Keratinocyte (primary cell): ENCODE results near the gene TLR1. TPM values are rescaled to one million over a fixed set of nuclear protein-coding genes. Genes with fewer than 3 reads are reported as not detected.

Experiments used
- DNase-seq: peaks from one replicate; pipeline ENCODE4 v3.0.0-alpha.2; 2011; ENCODE audit warnings: low read depth, missing footprints, low spot score
- FAIRE-seq: peaks from 2 replicates; lab custom pipeline; 2011; peaks lifted over from hg19 to GRCh38; lab: Jason Lieb, UNC
- H2AFZ ChIP-seq: 2 replicates; pipeline ENCODE4 v1.6.0; 2012; ENCODE audit warnings: low read length, control low read depth, inconsistent platforms; ENCODE audit not compliant: control insufficient read depth
- H3K27ac ChIP-seq: 2 replicates; pipeline ENCODE4 v1.5.1; 2011; ENCODE audit warnings: low read length; ENCODE audit not compliant: control insufficient read depth, insufficient read depth
- H3K27me3 ChIP-seq: 3 replicates; pipeline ENCODE4 v1.6.0; 2011; ENCODE audit warnings: low read length; ENCODE audit not compliant: control insufficient read depth, insufficient read depth; ENCODE audit errors: extremely low read depth
- H3K36me3 ChIP-seq, 2 experiments: 2 replicates in 1 of 2; 3 replicates in 1 of 2; pipeline ENCODE4 v1.5.1; 2011; ENCODE audit warnings: low read length in 2 of 2, mild to moderate bottlenecking in 1 of 2; ENCODE audit not compliant: control insufficient read depth in 2 of 2, insufficient read depth in 2 of 2; ENCODE audit errors: extremely low read depth in 1 of 2
- H3K4me1 ChIP-seq: 3 replicates; pipeline ENCODE4 v1.5.1; 2011; ENCODE audit warnings: low read length; ENCODE audit not compliant: control insufficient read depth, insufficient read depth; ENCODE audit errors: extremely low read depth
- H3K4me2 ChIP-seq: 3 replicates; pipeline ENCODE4 v1.6.0; 2011; ENCODE audit warnings: low read depth, low read length; ENCODE audit not compliant: control insufficient read depth, insufficient read depth; ENCODE audit errors: extremely low read depth
- H3K4me3 ChIP-seq, 3 experiments: fragments of 200-600 bp in 1 of 3; sonication (generic) in 1 of 3; 2 replicates in 2 of 3; 3 replicates in 1 of 3; pipeline ENCODE4 v1.5.1; 2011 to 2016; ENCODE audit warnings: low read length in 3 of 3, mild to moderate bottlenecking in 3 of 3, control low read depth in 2 of 3, inconsistent platforms in 1 of 3, low read depth in 1 of 3, mixed read lengths in 1 of 3, mixed run types in 1 of 3, moderate library complexity in 1 of 3; ENCODE audit not compliant: control insufficient read depth in 2 of 3, insufficient read depth in 2 of 3; ENCODE audit errors: extremely low read depth in 1 of 3
- H3K79me2 ChIP-seq: 2 replicates; pipeline ENCODE4 v1.6.0; 2012; ENCODE audit warnings: low read length; ENCODE audit not compliant: control insufficient read depth, insufficient read depth
- H3K9ac ChIP-seq: 3 replicates; pipeline ENCODE4 v1.6.0; 2011; ENCODE audit warnings: low read length; ENCODE audit not compliant: control insufficient read depth, insufficient read depth; ENCODE audit errors: extremely low read depth
- H3K9me1 ChIP-seq: 3 replicates; pipeline ENCODE4 v1.6.0; 2011; ENCODE audit warnings: low read length; ENCODE audit not compliant: control insufficient read depth, insufficient read depth; ENCODE audit errors: extremely low read depth
- H3K9me3 ChIP-seq: 2 replicates; pipeline ENCODE4 v1.5.1; 2012; ENCODE audit warnings: low read depth, low read length; ENCODE audit not compliant: control insufficient read depth
- H4K20me1 ChIP-seq: 3 replicates; pipeline ENCODE4 v1.6.0; 2011; ENCODE audit warnings: low read length; ENCODE audit not compliant: control insufficient read depth, insufficient read depth; ENCODE audit errors: extremely low read depth
- CTCF ChIP-seq, 3 experiments: IDR thresholded peaks in 1 of 3; conservative IDR thresholded peaks in 1 of 3; optimal IDR thresholded peaks in 1 of 3; 2 replicates in 2 of 3; 3 replicates in 1 of 3; pipeline versions ENCODE3 to v1.5.1; 2011; ENCODE audit warnings: low read length in 3 of 3, mild to moderate bottlenecking in 3 of 3, moderate library complexity in 2 of 3, control low read depth in 1 of 3, inconsistent platforms in 1 of 3; ENCODE audit not compliant: insufficient read depth in 2 of 3; ENCODE audit errors: extremely low read depth in 1 of 3
- EZH2 ChIP-seq: IDR thresholded peaks from one replicate; pipeline ENCODE4 v1.6.1; 2012; ENCODE audit warnings: inconsistent platforms, mild to moderate bottlenecking, low read length, moderate library complexity
- dilution Hi-C: fragments of 300-500 bp; cut with MboI; formaldehyde crosslinking; loops from one replicate; pipeline ENCODE4 v1.7.0; 2020; ENCODE audit warnings: low sequenced_read_pairs; ENCODE audit not compliant: extremely low pct_ligation_motif_present
- polyA plus RNA-seq, 5 experiments: library from polyadenylated mRNA; depleted of rRNA in 3 of 5; stranded (reverse) in 3 of 5; stranded (forward) in 1 of 5; unstranded in 1 of 5; fragments of >200 nt; gene quantifications; 1 replicate in 1 of 5; 2 replicates in 3 of 5; 3 replicates in 1 of 5; pipeline versions ENCODE4 v1.2.1 to v1.2.3, GENCODE V29; 2011 to 2012; ENCODE audit warnings: missing spikeins in 2 of 5, low read depth in 1 of 5, low replicate concordance in 1 of 5

Gene TLR1
- polyA plus RNA-seq, 1 donor (not counting 4 experiments of a cell fraction or from before 2014, with no cell fraction given): 0.73 TPM

GRCh38 chr4:38819569-38819968 lies 15.0 kb upstream of the TLR1 start:
- Histone ChIP-seq H3K9me3 (no peaks in the 10 kb centered on the region), H4K20me1 (no peaks in the 10 kb centered on the region), H3K4me1 (peaks cover 26% of the 10 kb centered on the region), H3K9ac (no peak overlapping the region), H2AFZ (no peak overlapping the region), H3K9me1 (no peaks in the 10 kb centered on the region), H3K79me2 (no peaks in the 10 kb centered on the region), H3K27me3 (no peaks in the 10 kb centered on the region), H3K36me3 (no peaks in the 10 kb centered on the region), H3K4me2 (no peak overlapping the region), H3K27ac (peak overlapping the region; percentile 17), H3K4me3 (no peak overlapping the region)
- TF ChIP-seq CTCF (optimal IDR thresholded peaks at IDR 0.05 in 1 of 3, IDR thresholded peaks at IDR 0.05 in 1 of 3, conservative IDR thresholded peaks at IDR 0.05 in 1 of 3; ENCODE audit: extremely low read depth in 1 of 3, insufficient read depth in 2 of 3, low read length in 3 of 3) (no peak), EZH2 (no peak)
- FAIRE-seq (peak; percentile 67), DNase-seq (no peak)
- dilution Hi-C loops: no loop called here

DNA sequence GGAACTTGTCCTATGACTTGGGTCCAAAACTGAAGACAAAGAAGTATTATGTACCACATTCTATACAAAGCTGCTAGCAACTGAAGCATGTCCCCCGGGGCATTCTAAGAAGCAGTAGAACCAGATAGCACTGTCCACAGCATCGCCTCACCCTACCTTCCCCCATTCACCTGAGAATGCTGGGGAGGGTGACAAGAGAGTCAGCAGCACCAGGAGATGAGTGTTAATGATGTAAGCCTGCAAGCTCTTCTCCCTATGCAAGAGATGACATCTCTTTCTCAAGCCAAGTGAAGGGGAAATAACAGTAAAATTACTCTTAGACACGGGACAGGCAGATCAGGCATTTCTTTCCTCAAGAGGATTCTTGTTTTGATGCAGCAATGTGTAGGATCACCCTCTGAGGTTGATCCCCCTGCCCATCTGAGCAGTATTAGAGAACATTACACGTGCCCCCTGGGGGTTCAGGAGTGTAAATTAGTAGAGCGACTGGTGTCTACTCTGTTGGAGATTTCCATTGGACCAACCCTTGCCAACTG lies 13.9 kb upstream of the TLR1 start:
- Histone ChIP-seq H3K36me3 (no peaks in the 10 kb centered on the region), H3K27me3 (no peaks in the 10 kb centered on the region), H4K20me1 (no peaks in the 10 kb centered on the region), H3K9me3 (no peaks in the 10 kb centered on the region), H3K9me1 (no peaks in the 10 kb centered on the region), H3K4me2 (peak overlapping the region; percentile 45), H3K4me3 (no peak overlapping the region), H3K4me1 (peaks cover 26% of the 10 kb centered on the region), H3K9ac (peak overlapping the region; percentile 23), H2AFZ (no peak overlapping the region), H3K27ac (peak overlapping the region; percentile 59), H3K79me2 (no peaks in the 10 kb centered on the region)
- dilution Hi-C loops: no loop called here
- DNase-seq (peak; percentile 87), FAIRE-seq (peak; percentile 79)
- TF ChIP-seq EZH2 (no peak), CTCF (optimal IDR thresholded peaks at IDR 0.05 in 1 of 3, IDR thresholded peaks at IDR 0.05 in 1 of 3, conservative IDR thresholded peaks at IDR 0.05 in 1 of 3; ENCODE audit: extremely low read depth in 1 of 3, insufficient read depth in 2 of 3, low read length in 3 of 3) (no peak)
